ENCODE data around the gene RALB.

The RALB gene

GRCh38 chr2:120252225-120253020, at the start of gene RALB:
Gene RALB (plus strand): TSS chr2:120252852. CDS start chr2:120278665, 25,813 bp downstream.
- peak; percentile 99 for DNase-seq

- no peak for DNase-seq
These were observed 49.2 kb upstream of the RALB start for GRCh38 chr2:120203251-120204021.

- DNase-seq = no peak
These were observed 48.6 kb upstream of the RALB start for GRCh38 chr2:120204022-120204405.

GRCh38 chr2:120204417-120204816, 48.2 kb upstream of the RALB start:
- no peak for DNase-seq

- no peak for DNase-seq
These were observed 47.5 kb upstream of the RALB start for GRCh38 chr2:120204945-120205670.

- peak; percentile 36 for DNase-seq
These were observed 46.5 kb upstream of the RALB start for GRCh38 chr2:120206022-120206581.

- no peak for DNase-seq
These were observed 44.0 kb upstream of the RALB start for GRCh38 chr2:120208381-120209353.

GRCh38 chr2:120209427-120210269, 43.0 kb upstream of the RALB start:
- DNase-seq = no peak

- no peak for DNase-seq
These were observed 42.4 kb upstream of the RALB start for GRCh38 chr2:120210270-120210693.

GRCh38 chr2:120218181-120218580, 34.5 kb upstream of the RALB start:
- no peak for DNase-seq

- no peak for DNase-seq
These were observed 33.4 kb upstream of the RALB start for GRCh38 chr2:120219291-120219690.

- no peak for DNase-seq
These were observed 32.9 kb upstream of the RALB start for GRCh38 chr2:120219766-120220165.

- no peak for DNase-seq
These were observed 31.9 kb upstream of the RALB start for GRCh38 chr2:120220756-120221155.

GRCh38 chr2:120221616-120222015, 31.0 kb upstream of the RALB start:
- DNase-seq = no peak

GRCh38 chr2:120222186-120223033, 30.2 kb upstream of the RALB start:
- DNase-seq = no peak

- peak; percentile 93 for DNase-seq
These were observed 29.4 kb upstream of the RALB start, which contains the start of gene TMEM185B for GRCh38 chr2:120223034-120223912. Gene TMEM185B (minus strand): TSS chr2:120223400. CDS start chr2:120222976, 424 bp downstream.

- no peak for DNase-seq
These were observed 28.4 kb upstream of the RALB start for GRCh38 chr2:120224256-120224655.

GRCh38 chr2:120224735-120225548, 27.7 kb upstream of the RALB start:
- DNase-seq = no peak

Measured in activated naive CD4-positive, alpha-beta T cell treated with Interleukin-2 at 50 U/mL for 16 hours (primary cell).